GM19438 (cell line): ENCODE data around the gene CCDC15.
"Not testable (repeated sequence)": the region's sequence is repeated elsewhere in the genome, so short reads cannot be mapped to it uniquely, and the experiment has no call there.

Experiments used
- ATAC-seq: cut with Tn5 transposase; IDR thresholded peaks from one replicate; pipeline ENCODE4 v1.9.1; 2021; ENCODE audit warnings: low read depth; ENCODE audit not compliant: unreplicated experiment

CCDC15 gene

GRCh38 chr11:125079878-125080530 lies 126.0 kb downstream of the CCDC15 start:
- ATAC-seq: no peak

GRCh38 chr11:125080531-125080911 lies 126.5 kb downstream of the CCDC15 start:
- ATAC-seq: no peak

- ATAC-seq: no peak
Measured at GRCh38 chr11:125081098-125081798, 127.2 kb downstream of the CCDC15 start.

- ATAC-seq: no peak
Measured at GRCh38 chr11:125082040-125082439, 128.0 kb downstream of the CCDC15 start.

- ATAC-seq: no peak
Measured at GRCh38 chr11:125082611-125083311, 128.8 kb downstream of the CCDC15 start.

- no peak for ATAC-seq
Measured at GRCh38 chr11:125083312-125084056, 129.5 kb downstream of the CCDC15 start.

GRCh38 chr11:125084057-125084416 lies 130.0 kb downstream of the CCDC15 start:
- ATAC-seq: no peak

GRCh38 chr11:125084761-125085231 lies 130.8 kb downstream of the CCDC15 start:
- no peak for ATAC-seq

GRCh38 chr11:125085301-125086081 lies 131.5 kb downstream of the CCDC15 start:
- ATAC-seq: no peak

GRCh38 chr11:125086633-125087296 lies 132.8 kb downstream of the CCDC15 start:
- no peak for ATAC-seq

- ATAC-seq: no peak
Measured at GRCh38 chr11:125088123-125088522, 134.1 kb downstream of the CCDC15 start.

GRCh38 chr11:125088576-125089455 lies 134.8 kb downstream of the CCDC15 start:
- ATAC-seq: no peak

- ATAC-seq: not testable (repeated sequence)
Measured at GRCh38 chr11:125089481-125089880, 135.5 kb downstream of the CCDC15 start.

- ATAC-seq: not testable (repeated sequence)
Measured at GRCh38 chr11:125090151-125090550, 136.1 kb downstream of the CCDC15 start.

- no peak for ATAC-seq
Measured at GRCh38 chr11:125090816-125091215, 136.8 kb downstream of the CCDC15 start.
